T-helper 1 cell treated with Interleukin-12 subunit alpha and Interleukin-12 subunit beta and Interleukin-4 antibody, amounts not matched to agents 30 μg/mL and 1 μg/mL, for 36 hours (primary cell): Measurements from ENCODE around the gene PURB.
A peak's percentile ranks its signal among the peaks of the same experiment; 100 is the strongest.
"Not testable (repeated sequence)": the region's sequence is repeated elsewhere in the genome, so short reads cannot be mapped to it uniquely, and the experiment has no call there.

Experiments
- H3K27ac Mint-ChIP-seq: one replicate; pipeline ENCODE4 v1.8.0; 2021; ENCODE audit warnings: mild to moderate bottlenecking, mixed read lengths
- H3K27me3 Mint-ChIP-seq: one replicate; pipeline ENCODE4 v1.8.0; 2021; ENCODE audit warnings: low read depth, mixed read lengths
- H3K36me3 Mint-ChIP-seq: one replicate; pipeline ENCODE4 v1.8.0; 2021; ENCODE audit warnings: low read depth, mixed read lengths
- H3K4me1 Mint-ChIP-seq: one replicate; pipeline ENCODE4 v1.8.0; 2021; ENCODE audit warnings: low read depth, mixed read lengths
- H3K4me3 Mint-ChIP-seq: one replicate; pipeline ENCODE4 v1.8.0; 2021; ENCODE audit warnings: mild to moderate bottlenecking, moderate library complexity, mixed read lengths
- H3K9me3 Mint-ChIP-seq: one replicate; pipeline ENCODE4 v1.8.0; 2021; ENCODE audit warnings: mixed read lengths

Gene PURB

DNA sequence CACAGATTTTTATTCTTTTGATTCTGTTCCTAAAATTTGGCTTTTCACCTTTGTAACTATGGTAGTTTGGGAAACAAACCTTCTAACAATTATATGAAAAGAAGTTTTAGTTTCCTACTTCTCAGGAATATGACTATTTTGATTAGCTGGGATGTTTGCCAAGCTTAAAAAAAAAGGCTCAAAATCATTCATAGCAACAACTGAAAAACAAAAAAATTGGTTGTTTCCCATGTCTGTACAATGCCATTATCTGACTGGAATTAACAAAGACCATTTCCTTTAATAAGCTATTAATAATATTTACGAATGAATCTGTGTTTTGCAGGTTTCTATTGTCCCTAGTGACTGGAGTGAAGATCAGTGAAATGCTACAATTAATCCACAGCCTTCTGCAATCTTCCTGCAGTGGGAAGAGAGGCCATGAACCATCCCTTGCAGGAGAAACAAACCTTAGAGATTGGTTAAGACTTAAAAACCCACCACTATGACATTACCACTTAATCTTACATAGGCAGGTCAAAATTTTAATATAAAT lies 4.2 kb downstream of the PURB start:
- H3K4me1 Mint-ChIP-seq = peaks cover 52% of the 10 kb centered on the region
- H3K27ac Mint-ChIP-seq = peak overlapping the region; percentile 67
- no peaks in the 10 kb centered on the region for H3K27me3 Mint-ChIP-seq
- H3K4me3 Mint-ChIP-seq = peak overlapping the region; percentile 80
- peaks cover 41% of the 10 kb centered on the region for H3K36me3 Mint-ChIP-seq
- H3K9me3 Mint-ChIP-seq = no peaks in the 10 kb centered on the region

DNA sequence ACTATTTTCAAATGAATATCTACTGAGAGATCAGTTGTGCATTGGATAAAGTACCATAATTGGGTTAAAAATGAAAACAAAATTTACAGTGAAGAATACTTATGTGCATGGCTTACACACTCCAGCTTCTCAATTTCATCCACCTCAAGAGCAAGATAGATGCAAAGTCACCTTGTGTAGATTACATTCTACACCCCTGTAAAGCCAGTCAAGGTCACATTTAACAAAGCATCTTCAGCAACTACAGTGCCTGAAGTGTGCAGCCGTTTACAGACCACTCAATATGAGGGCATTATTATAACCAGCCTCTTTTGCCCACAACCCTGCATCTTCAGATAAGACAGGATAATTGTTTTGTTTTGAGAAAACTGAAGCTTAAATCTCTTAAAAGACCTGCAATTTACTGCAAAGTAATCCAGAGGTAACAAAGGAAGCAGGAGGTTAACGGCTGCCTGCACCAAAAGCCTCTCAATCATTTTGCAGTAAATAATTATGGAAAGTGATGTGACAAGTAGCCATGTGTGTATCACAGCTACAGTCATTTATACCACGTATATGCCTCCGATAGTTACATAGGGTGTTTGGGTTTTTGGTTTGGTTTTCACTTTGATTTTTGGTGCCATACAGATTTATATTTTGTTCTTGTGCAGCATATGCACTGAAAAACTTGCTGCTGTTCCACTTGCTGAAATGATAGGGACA lies 4.9 kb downstream of the PURB start:
- no peaks in the 10 kb centered on the region for H3K9me3 Mint-ChIP-seq
- no peaks in the 10 kb centered on the region for H3K27me3 Mint-ChIP-seq
- H3K4me1 Mint-ChIP-seq = peaks cover 50% of the 10 kb centered on the region
- H3K4me3 Mint-ChIP-seq = peak overlapping the region; percentile 80
- peaks cover 41% of the 10 kb centered on the region for H3K36me3 Mint-ChIP-seq
- peak overlapping the region; percentile 69 for H3K27ac Mint-ChIP-seq

DNA sequence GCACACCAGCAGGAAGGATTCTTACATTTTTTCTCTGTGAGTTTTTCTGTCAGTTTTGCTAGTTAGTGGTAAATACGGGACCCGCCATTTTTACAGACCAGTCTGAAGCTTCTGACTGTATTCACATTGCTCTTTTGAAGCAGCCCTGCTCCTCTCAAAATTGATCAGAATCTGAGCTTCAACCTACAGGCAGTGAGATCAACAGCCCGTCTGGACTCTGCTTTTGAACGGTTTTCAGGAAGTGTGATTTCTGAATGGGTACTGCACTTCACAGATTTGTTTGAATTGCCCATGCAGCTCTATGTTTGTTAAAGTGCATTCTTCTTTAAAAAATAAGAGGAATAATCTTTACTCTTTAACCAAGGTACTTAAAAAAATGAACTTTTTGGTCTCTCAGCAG lies 8.9 kb downstream of the PURB start:
- H3K27ac Mint-ChIP-seq = no peak overlapping the region

DNA sequence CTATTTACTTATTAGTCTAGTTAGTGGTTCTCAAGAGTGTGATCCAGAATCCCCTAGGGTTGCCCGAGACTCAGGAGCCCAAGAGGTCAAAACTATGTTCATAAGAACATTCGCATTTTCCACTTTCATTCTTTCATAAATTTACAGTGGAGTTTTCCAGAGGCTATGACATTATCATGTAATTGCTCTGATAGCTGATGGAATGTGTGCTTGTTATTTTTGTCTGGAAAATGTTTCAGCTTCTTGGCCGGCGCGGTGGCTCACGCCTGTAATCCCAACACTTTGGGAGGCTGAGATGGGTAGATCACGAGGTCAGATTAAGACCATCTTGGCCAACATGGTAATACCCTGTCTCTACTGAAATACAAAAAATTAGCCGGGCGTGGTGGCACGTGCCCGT lies 10.1 kb downstream of the PURB start:
- Mint-ChIP-seq H3K36me3 (peaks cover 7% of the 10 kb centered on the region), H3K4me3 (no peak overlapping the region), H3K9me3 (peaks cover 3% of the 10 kb centered on the region), H3K4me1 (peaks cover 15% of the 10 kb centered on the region), H3K27me3 (no peaks in the 10 kb centered on the region), H3K27ac (no peak overlapping the region)

More for the DNA sequence above, 8.9 kb downstream of the PURB start:
- Mint-ChIP-seq H3K9me3 (peaks cover 3% of the 10 kb centered on the region), H3K36me3 (peaks cover 18% of the 10 kb centered on the region), H3K4me1 (peaks cover 25% of the 10 kb centered on the region), H3K4me3 (no peak overlapping the region), H3K27me3 (no peaks in the 10 kb centered on the region)

DNA sequence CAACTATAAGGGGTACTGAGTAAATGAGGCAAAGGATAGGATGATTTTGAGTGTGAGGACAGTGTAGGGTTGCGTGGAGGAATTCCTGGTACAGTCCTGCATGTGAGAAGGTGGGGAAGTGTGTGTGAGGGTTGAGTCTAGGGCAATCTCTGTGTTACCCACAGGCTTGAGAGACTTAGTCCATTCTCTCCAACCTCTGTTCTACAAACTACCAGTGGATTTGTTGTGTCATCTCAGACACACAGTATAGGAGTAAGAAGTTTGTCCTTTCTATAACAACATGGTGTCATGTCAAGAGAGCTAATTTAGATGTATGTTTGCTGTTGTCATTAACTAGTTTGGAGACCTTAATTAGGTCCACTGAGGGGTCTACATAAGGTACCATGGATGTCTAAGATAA lies 12.5 kb downstream of the PURB start:
- Mint-ChIP-seq H3K27ac (no peak overlapping the region), H3K27me3 (no peaks in the 10 kb centered on the region), H3K36me3 (no peaks in the 10 kb centered on the region), H3K4me3 (no peak overlapping the region), H3K9me3 (peaks cover 7% of the 10 kb centered on the region), H3K4me1 (peaks cover 8% of the 10 kb centered on the region)

DNA sequence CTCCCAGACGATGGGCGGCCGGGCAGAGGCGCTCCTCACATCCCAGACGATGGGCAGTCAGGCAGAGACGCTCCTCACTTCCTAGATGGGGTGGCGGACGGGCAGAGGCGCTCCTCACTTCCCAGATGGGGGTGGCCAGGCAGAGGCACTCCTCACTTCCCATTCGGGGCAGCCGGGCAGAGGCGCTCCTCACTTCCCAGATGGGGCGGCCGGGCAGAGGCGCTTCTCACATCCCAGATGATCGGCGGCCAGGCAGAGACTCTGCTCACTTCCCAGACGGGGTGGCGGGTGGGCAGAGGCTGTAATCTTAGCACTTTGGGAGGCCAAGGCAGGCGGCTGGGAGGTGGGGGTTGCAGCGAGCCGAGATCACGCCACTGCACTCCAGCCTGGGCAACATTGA lies 13.4 kb downstream of the PURB start:
- H3K4me3 Mint-ChIP-seq, H3K36me3 Mint-ChIP-seq, H3K9me3 Mint-ChIP-seq, H3K27me3 Mint-ChIP-seq, H3K27ac Mint-ChIP-seq: not testable (repeated sequence)
- H3K4me1 Mint-ChIP-seq = peaks cover 13% of the 10 kb centered on the region

DNA sequence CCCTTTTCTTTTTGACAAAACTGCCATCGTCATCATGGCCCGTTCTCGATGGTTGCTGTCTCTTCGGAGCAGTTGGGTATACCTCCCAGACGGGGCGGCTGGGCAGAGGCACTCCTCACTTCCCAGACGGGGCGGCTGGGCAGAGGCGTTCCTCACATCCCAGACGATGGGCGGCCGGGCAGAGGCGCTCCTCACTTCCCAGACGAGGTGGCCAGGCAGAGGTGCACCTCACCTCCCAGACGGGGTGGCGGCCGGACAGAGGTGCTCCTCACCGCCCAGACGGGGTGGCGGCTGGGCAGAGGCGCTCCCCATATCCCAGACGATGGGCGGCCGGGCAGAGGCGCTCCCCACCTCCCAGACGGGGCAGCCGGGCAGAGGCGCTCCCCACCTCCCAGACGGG lies 14.6 kb downstream of the PURB start:
- H3K36me3 Mint-ChIP-seq, H3K27me3 Mint-ChIP-seq, H3K27ac Mint-ChIP-seq, H3K9me3 Mint-ChIP-seq, H3K4me3 Mint-ChIP-seq, H3K4me1 Mint-ChIP-seq: not testable (repeated sequence)

DNA sequence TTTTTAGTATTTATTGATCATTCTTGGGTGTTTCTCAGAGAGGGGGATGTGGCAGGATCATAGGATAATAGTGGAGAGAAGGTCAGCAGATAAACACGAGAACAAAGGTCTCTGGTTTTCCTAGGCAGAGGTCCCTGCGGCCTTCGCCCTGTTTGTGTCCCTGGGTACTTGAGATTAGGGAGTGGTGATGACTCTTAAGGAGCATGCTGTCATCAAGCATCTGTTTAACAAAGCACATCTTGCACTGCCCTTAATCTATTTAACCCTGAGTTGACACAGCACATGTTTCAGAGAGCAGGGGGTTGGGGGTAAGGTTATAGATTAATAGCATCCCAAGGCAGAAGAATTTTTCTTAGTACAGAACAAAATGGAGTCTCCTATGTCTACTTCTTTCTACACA lies 15.0 kb downstream of the PURB start:
- H3K9me3 Mint-ChIP-seq, H3K4me3 Mint-ChIP-seq, H3K36me3 Mint-ChIP-seq, H3K27me3 Mint-ChIP-seq, H3K4me1 Mint-ChIP-seq, H3K27ac Mint-ChIP-seq: not testable (repeated sequence)

DNA sequence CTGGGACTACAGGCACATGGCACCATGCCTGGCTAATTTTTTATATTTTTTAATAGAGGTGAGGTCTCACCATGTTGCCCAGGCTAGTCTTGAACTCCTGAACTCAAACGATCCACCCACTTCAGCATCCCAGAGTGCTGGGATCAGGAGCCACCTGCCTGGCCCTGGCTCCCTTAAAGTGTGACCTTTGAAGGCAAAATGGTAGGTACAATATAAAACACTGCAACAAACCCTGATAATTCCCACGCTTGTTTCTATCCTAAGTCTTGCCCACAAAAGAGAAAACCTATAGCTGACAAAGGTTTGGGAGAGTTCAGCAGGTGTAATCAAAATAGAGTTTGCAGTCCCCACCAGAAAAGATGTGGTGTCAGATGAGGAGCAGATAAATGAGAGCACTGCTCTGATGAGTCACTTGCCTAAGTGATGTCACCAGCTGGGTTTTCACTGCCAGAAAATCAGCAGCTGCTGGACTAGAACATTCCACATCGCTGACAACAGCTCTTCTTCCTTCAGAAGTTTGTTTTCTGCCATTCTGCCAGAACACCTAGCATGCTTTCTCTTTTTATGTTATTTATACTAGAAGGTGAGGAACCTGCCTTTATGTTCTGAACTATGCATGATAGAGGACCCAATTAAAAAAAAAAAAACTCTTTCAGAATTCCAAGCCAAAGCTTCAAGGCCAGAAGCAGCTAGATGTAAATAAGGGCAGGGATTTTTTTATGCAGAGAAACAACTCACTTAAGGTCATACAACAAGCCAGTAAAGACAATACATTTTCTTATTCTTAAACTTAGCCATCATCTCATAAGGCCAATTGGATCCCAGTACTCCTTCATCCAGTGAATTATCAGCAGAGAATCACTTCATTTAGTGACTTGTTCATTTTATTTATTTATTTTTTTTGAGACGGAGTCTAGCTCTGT lies 18.0 kb downstream of the PURB start:
- H3K4me3 Mint-ChIP-seq = no peak overlapping the region
- H3K27ac Mint-ChIP-seq = peak overlapping the region; percentile 26
- H3K36me3 Mint-ChIP-seq = no peaks in the 10 kb centered on the region
- H3K9me3 Mint-ChIP-seq = peaks cover 4% of the 10 kb centered on the region
- H3K27me3 Mint-ChIP-seq = peaks cover 6% of the 10 kb centered on the region
- H3K4me1 Mint-ChIP-seq = peaks cover 6% of the 10 kb centered on the region

DNA sequence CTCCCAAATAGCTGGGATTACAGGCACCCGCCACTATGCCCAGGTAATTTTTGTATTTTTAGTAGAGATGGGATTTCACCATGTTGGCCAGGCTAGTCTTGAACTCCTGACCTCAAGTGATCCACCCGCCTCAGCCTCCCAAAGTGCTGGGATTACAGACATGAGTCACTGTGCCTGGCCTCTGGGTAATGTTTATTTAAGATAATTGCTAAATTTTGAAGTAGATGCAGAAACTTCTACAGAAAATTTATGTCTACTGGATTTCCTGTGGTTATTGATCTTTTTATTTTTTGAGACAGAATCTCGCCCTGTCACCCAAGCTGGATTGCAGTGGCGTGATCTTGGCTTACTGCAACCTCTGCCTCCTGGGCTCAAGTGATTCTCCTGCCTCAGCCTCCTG lies 23.4 kb downstream of the PURB start:
- H3K4me1 Mint-ChIP-seq, H3K27ac Mint-ChIP-seq, H3K27me3 Mint-ChIP-seq, H3K4me3 Mint-ChIP-seq, H3K36me3 Mint-ChIP-seq, H3K9me3 Mint-ChIP-seq: not testable (repeated sequence)

DNA sequence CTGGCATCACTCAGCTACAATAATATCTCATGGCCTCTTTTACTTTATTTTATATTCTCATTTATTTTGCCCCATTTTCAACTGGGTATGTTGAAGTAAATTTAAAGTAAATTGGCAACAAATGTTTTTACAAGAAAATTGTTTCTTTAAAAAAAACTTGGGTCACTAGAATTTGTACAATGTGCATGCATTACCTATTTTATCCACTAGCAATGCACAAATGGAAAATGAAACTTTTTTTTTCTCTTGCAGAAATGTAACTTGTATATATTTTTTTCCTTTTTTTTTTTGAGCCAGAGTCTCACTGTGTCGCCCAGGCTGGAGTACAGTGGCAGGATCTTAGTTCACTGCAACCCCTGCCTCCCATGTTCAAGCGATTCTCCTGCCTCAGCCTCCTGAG lies 27.2 kb downstream of the PURB start:
- no peak overlapping the region for H3K27ac Mint-ChIP-seq
- no peaks in the 10 kb centered on the region for H3K9me3 Mint-ChIP-seq
- H3K4me3 Mint-ChIP-seq = no peak overlapping the region
- peaks cover 9% of the 10 kb centered on the region for H3K27me3 Mint-ChIP-seq
- H3K36me3 Mint-ChIP-seq = no peaks in the 10 kb centered on the region
- H3K4me1 Mint-ChIP-seq = peaks cover 6% of the 10 kb centered on the region

DNA sequence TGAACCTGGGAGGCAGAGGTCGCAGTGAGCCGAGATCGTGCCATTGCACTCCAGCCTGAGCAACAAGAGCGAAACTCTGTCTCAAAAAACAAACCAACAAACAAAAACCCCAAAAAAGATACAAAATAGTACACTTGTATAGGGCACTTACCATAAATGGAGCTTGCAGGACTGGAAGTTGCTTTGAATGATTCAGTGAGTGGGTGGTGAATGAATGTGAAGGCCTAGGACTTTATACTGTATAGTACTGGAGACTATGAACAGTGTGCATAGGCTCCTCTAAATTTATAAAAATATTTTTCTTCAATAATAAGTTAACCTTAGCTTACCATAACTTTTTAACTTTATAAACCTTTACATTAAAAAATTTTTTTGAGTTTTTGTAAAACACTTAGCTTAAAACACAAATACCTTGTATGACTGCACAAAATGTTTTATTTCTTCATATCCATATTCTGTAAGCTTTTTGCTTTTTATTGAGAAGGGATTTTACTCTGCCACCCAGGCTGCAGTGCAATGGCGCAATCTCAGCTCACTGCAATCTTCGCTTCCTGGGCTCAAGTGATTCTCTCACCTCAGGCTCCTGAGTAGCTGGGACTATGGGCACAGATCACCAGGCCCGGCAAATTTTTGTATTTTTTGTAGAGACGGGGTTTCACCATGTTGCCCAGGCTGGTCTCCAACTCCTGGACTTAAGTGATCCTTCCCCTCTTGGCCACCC lies 30.5 kb downstream of the PURB start:
- Mint-ChIP-seq H3K9me3 (no peaks in the 10 kb centered on the region), H3K36me3 (no peaks in the 10 kb centered on the region)

DNA sequence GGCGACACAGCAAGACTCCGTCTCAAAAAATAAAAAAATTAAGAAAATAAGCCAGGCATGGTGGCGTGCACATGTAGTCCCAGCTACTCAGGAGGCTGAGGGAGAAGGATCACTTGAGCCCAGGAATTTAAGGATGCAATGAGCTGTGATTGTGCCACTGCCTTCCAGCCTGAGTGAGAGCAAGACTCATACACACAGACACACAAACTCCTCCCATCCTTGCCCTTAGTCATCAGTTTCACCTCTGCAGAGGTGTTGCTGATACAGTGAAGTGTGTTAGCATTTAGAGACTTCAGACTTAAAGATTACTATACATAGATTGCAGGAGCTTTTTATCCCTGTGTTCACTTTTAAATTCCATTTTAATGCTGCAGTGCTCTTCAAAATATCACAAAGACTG lies 31.9 kb downstream of the PURB start:
- Mint-ChIP-seq H3K36me3 (no peaks in the 10 kb centered on the region), H3K4me3 (no peak overlapping the region), H3K27ac (no peak overlapping the region), H3K27me3 (no peaks in the 10 kb centered on the region), H3K4me1 (peaks cover 19% of the 10 kb centered on the region), H3K9me3 (no peaks in the 10 kb centered on the region)

More for the DNA sequence above, 30.5 kb downstream of the PURB start:
- Mint-ChIP-seq H3K27ac (no peak overlapping the region), H3K27me3 (no peaks in the 10 kb centered on the region), H3K4me1 (peaks cover 13% of the 10 kb centered on the region), H3K4me3 (no peak overlapping the region)

DNA sequence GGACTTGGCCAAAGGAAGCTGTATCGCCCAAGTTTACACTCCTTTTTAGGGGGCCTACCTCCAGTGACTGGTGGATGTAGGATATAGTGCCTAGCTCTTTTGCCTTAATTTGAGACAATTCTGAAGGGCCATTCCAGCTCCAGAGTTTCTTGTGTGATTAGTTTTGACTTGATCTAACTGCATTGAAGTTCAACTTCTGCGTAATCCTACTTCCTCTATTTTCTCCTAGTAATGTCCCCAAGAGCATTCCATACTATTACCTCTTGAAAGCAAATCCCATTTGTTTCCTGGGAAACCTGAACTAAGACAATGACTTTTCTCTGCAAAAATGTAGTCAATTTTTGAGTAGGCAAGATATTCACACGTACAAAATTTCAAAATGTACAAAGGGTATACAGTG lies 32.7 kb downstream of the PURB start:
- no peaks in the 10 kb centered on the region for H3K27me3 Mint-ChIP-seq
- no peak overlapping the region for H3K4me3 Mint-ChIP-seq
- peaks cover 19% of the 10 kb centered on the region for H3K4me1 Mint-ChIP-seq
- H3K9me3 Mint-ChIP-seq = no peaks in the 10 kb centered on the region
- H3K27ac Mint-ChIP-seq = no peak overlapping the region
- no peaks in the 10 kb centered on the region for H3K36me3 Mint-ChIP-seq
